RWPE1 (cell line): Measurements from ENCODE around the gene PDHA1.
A peak's percentile ranks its signal among the peaks of the same experiment; 100 is the strongest.

Experiments used
- CTCF ChIA-PET: fragments of 350-600 bp; sonication (Branson Sonifier 250); formaldehyde crosslinking; extraction: SDS; loops from one replicate; lab custom pipeline; 2021; lab: Yijun Ruan, JAX
- POLR2A ChIA-PET: fragments of 400-600 bp; formaldehyde crosslinking; extraction: SDS; loops from one replicate; lab custom pipeline; 2020; ENCODE audit warnings: antibody characterized with exemption; ENCODE audit not compliant: low non-redundant PET; lab: Yijun Ruan, JAX
- DNase-seq: peaks from one replicate; pipeline ENCODE4 v3.0.0; 2012; ENCODE audit warnings: low spot score
- H3K27ac ChIP-seq: fragments of 450-650 bp; 2 replicates; pipeline ENCODE4 v1.5.1; 2017
- CTCF ChIP-seq: fragments of 450-650 bp; conservative IDR thresholded peaks from 2 replicates; pipeline ENCODE4 v1.5.1; 2017; ENCODE audit warnings: low read depth, mild to moderate bottlenecking

The PDHA1 gene

GRCh38 chrX:19372170-19372546 lies 28.4 kb downstream of the PDHA1 start:
- ChIA-PET CTCF (interaction anchor here (0.6 to 2.0 kb wide), 8 partner anchors 11 to 749 kb away, joined by 3 to 9 read pairs (median 4); no protein-coding TSS in a partner anchor), POLR2A (interaction anchor here (0.7 kb wide), 1 partner anchor 376 kb away, joined by 6 read pairs; no protein-coding TSS in a partner anchor)
- H3K27ac ChIP-seq: peak overlapping the region; percentile 25; the same call in 1 of the 2 replicates
- peak; percentile 73 for TF ChIP-seq CTCF
- DNase-seq: peak; percentile 65

- TF ChIP-seq CTCF: 0 out of 2 replicates have a peak, but pooled peaks have one; percentile 33
- DNase-seq: no peak
- CTCF ChIA-PET: interaction anchor here (0.6 to 2.0 kb wide), 6 partner anchors 12 to 653 kb away, joined by 3 to 9 read pairs (median 4); no protein-coding TSS in a partner anchor
These were observed 29.0 kb downstream of the PDHA1 start for GRCh38 chrX:19372547-19373331.

GRCh38 chrX:19373351-19373891 lies 29.7 kb downstream of the PDHA1 start:
- no peak overlapping the region for H3K27ac ChIP-seq
- CTCF ChIA-PET: interaction anchor here (0.6 kb wide), 1 partner anchor 1526 kb away, joined by 3 read pairs; no protein-coding TSS in a partner anchor
- DNase-seq: no peak
- POLR2A ChIA-PET: no interaction called here
- no peak for TF ChIP-seq CTCF

More at GRCh38 chrX:19372547-19373331, 29.0 kb downstream of the PDHA1 start:
- POLR2A ChIA-PET: no interaction called here
- H3K27ac ChIP-seq: peak overlapping the region; percentile 25; the same call in 1 of the 2 replicates

GRCh38 chrX:19375546-19375945 lies 31.8 kb downstream of the PDHA1 start:
- no peak for TF ChIP-seq CTCF
- CTCF ChIA-PET: no interaction called here
- no peak overlapping the region for H3K27ac ChIP-seq
- DNase-seq: no peak
- POLR2A ChIA-PET: no interaction called here

- TF ChIP-seq CTCF: no peak
- ChIA-PET POLR2A (no interaction called here), CTCF (no interaction called here)
- DNase-seq: no peak
- no peak overlapping the region for H3K27ac ChIP-seq
These were observed 34.1 kb downstream of the PDHA1 start for GRCh38 chrX:19377799-19378198.

- CTCF ChIA-PET: no interaction called here
- POLR2A ChIA-PET: no interaction called here
- no peak for DNase-seq
- no peak for TF ChIP-seq CTCF
- H3K27ac ChIP-seq: no peak overlapping the region
These were observed 37.6 kb downstream of the PDHA1 start for GRCh38 chrX:19381326-19381725.
